ENCODE results near the gene CELF2.

The CELF2 gene

GRCh38 chr10:11215471-11215870 is 197.8 kb downstream of the CELF2 start:
- Histone ChIP-seq H3K27ac (no peak overlapping the region), H2AFZ (no peak overlapping the region), H3K4me3 (ENCODE audit: low read depth, low read length) (no peak overlapping the region), H3K27me3 (ENCODE audit: control insufficient read depth, insufficient read depth, low read length) (no peaks in the 10 kb centered on the region), H3K79me2 (no peaks in the 10 kb centered on the region), H3K36me3 (ENCODE audit: control insufficient read depth, insufficient read depth, low read length) (no peaks in the 10 kb centered on the region), H3K9ac (no peak overlapping the region), H3K4me2 (ENCODE audit: low read length) (no peak overlapping the region), H3K9me3 (ENCODE audit: control insufficient read depth, low read length) (no peaks in the 10 kb centered on the region), H3K4me1 (peaks cover 12% of the 10 kb centered on the region)
- TF ChIP-seq CTCF (IDR thresholded peaks at IDR 0.05) = no peak

- H3K79me2 ChIP-seq = no peaks in the 10 kb centered on the region
- no peak overlapping the region for H3K4me2 ChIP-seq (ENCODE audit: low read length)
- H3K36me3 ChIP-seq (ENCODE audit: control insufficient read depth, insufficient read depth, low read length) = no peaks in the 10 kb centered on the region
- H3K4me1 ChIP-seq = peaks cover 5% of the 10 kb centered on the region
- H3K9ac ChIP-seq = no peak overlapping the region
- H3K9me3 ChIP-seq (ENCODE audit: control insufficient read depth, low read length) = no peaks in the 10 kb centered on the region
- H2AFZ ChIP-seq = no peak overlapping the region
- no peak overlapping the region for H3K27ac ChIP-seq
- TF ChIP-seq CTCF (IDR thresholded peaks at IDR 0.05) = no peak
- no peak overlapping the region for H3K4me3 ChIP-seq (ENCODE audit: low read depth, low read length)
- no peaks in the 10 kb centered on the region for H3K27me3 ChIP-seq (ENCODE audit: control insufficient read depth, insufficient read depth, low read length)
These were observed 199.8 kb downstream of the CELF2 start for GRCh38 chr10:11217521-11217920.

- no peak overlapping the region for H2AFZ ChIP-seq
- H3K27ac ChIP-seq = no peak overlapping the region
- no peaks in the 10 kb centered on the region for H3K9me3 ChIP-seq (ENCODE audit: control insufficient read depth, low read length)
- TF ChIP-seq CTCF (IDR thresholded peaks at IDR 0.05) = no peak
- H3K79me2 ChIP-seq = no peaks in the 10 kb centered on the region
- no peak overlapping the region for H3K4me2 ChIP-seq (ENCODE audit: low read length)
- H3K9ac ChIP-seq = no peak overlapping the region
- no peak overlapping the region for H3K4me3 ChIP-seq (ENCODE audit: low read depth, low read length)
- H3K36me3 ChIP-seq (ENCODE audit: control insufficient read depth, insufficient read depth, low read length) = no peaks in the 10 kb centered on the region
- H3K27me3 ChIP-seq (ENCODE audit: control insufficient read depth, insufficient read depth, low read length) = no peaks in the 10 kb centered on the region
- no peaks in the 10 kb centered on the region for H3K4me1 ChIP-seq
These were observed 200.7 kb downstream of the CELF2 start for GRCh38 chr10:11218395-11218794.

- no peaks in the 10 kb centered on the region for H3K4me1 ChIP-seq
These were observed 201.8 kb downstream of the CELF2 start for GRCh38 chr10:11219431-11219830.

More at GRCh38 chr10:11219431-11219830, 201.8 kb downstream of the CELF2 start:
- Histone ChIP-seq H3K79me2 (no peaks in the 10 kb centered on the region), H3K36me3 (ENCODE audit: control insufficient read depth, insufficient read depth, low read length) (no peaks in the 10 kb centered on the region), H2AFZ (no peak overlapping the region), H3K9ac (no peak overlapping the region), H3K27ac (no peak overlapping the region), H3K4me3 (ENCODE audit: low read depth, low read length) (no peak overlapping the region), H3K9me3 (ENCODE audit: control insufficient read depth, low read length) (no peaks in the 10 kb centered on the region), H3K4me2 (ENCODE audit: low read length) (no peak overlapping the region), H3K27me3 (ENCODE audit: control insufficient read depth, insufficient read depth, low read length) (no peaks in the 10 kb centered on the region)
- TF ChIP-seq CTCF (IDR thresholded peaks at IDR 0.05) = no peak

Measured in parathyroid adenoma (tissue), 2 donors.